HUDEP-2 (cell line): ENCODE data around the gene SHROOM4.

Experiments used
- DNase-seq, 76 experiments: peaks; one replicate each; lab custom pipeline; 2025; ENCODE audit not compliant: unreplicated experiment in 76 of 76; lab: John Stamatoyannopoulos, UW

The SHROOM4 gene

DNA sequence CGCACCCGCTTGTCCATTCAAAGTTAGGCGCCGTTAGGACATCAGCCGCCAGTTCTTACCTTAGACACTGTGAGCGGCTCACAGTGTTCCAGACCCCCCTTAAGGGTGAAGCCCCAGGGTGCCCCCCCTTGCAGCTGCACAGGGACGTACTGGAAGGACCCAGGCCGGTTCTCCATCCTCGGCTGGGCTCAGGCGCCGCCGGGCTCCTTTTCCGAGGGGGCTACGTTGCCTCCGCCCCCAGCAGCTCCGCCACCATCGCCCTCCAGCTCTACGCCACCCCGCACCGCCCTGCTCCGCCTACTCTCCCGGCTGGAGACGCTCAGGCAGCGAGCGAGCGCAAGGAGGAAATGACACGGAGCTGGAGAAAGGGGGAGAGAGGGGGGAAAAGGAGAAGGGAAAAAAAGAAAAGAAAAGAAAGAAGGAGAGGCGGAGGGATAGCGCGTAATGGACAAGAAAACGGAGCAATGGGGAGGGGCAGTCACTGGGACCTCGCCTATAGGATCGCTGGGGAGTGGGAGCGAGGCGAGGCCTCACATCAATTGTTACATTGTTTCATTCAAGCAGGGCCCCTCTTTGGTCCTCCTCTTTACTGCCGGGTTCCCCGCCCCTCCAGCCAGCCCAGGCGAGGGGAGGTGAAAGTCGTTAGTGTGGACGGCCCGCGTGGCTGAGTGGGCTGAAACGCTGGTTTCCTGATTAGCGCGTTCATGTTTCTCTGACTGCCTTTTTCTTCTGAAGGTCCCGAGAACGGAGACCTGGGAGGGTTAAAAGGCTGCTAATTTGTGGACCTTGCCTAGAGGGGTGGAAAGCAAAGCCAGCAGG, at the start of gene SHROOM4:
Gene SHROOM4 (minus strand): TSS at position 352 of the 819 bp plus-strand sequence. CDS start 176 bp downstream, at position 176.
- DNase-seq: no peak

DNA sequence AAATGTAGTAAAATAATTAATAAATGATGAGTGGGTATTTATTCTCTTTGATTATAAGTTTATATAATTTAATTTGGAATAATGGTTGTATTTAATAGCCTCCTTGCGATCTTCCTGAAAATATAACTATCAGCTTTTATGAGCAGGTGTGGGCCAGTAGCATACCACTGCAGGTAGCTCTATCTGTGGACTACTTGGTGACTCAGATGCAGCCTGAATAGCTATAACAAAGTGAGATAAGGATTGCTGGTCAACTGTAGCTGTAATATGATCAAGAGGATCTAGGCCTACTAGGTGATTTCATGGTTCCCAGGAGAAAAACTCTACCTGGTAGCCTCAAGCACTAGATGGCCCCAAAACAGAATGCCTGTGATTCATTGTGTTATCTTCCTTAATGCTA, 49.5 kb upstream of the SHROOM4 start:
- DNase-seq: no peak

- DNase-seq: no peak
Measured at GRCh38 chrX:50860518-50860917, 46.5 kb upstream of the SHROOM4 start.

- DNase-seq: no peak
Measured at GRCh38 chrX:50858548-50858947, 44.6 kb upstream of the SHROOM4 start.

DNA sequence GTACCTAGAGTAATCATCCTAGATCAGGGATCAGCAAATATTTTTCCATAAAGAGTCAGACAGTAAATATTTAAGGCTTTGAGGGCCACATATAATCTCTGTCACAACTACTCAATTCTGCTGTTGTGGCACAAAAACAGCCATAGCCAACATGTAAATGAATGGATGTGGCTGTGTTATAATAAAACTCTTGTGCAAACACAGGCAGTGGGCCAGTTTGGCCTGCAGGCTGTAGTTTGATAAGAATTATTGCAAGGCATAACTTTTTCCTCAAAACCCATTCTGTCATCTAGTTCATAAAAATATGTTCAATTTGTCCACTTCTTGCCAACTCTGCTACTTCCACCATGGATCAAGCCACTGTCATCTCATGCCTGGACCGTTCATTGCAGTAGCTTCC, 39.4 kb upstream of the SHROOM4 start:
- DNase-seq: no peak

GRCh38 chrX:50852524-50852923, 38.5 kb upstream of the SHROOM4 start:
- DNase-seq: no peak

- no peak for DNase-seq
Measured at GRCh38 chrX:50842221-50842620, 28.2 kb upstream of the SHROOM4 start.

DNA sequence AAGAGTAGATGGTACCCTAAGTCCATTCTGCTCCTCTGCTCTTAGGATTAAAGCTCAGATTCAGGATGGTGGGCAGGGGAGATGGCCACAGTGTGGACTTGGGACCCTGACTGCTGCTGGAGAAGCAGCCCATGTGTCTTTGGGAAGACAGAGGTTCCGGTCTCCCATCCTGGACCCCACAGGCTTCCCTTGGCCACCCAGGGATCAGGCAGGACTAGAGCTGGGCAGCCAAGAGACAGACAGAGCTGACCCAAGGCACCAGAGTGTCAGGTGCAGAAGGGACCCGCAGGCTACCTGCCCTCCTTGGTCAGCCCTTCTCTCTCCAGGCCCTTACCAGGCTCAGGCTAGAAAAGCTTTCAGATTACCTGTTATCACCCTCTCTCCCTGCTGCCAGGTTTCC, 25.7 kb upstream of the SHROOM4 start:
- DNase-seq: no peak

- no peak for DNase-seq
Measured at GRCh38 chrX:50838820-50839600, 25.0 kb upstream of the SHROOM4 start.

DNA sequence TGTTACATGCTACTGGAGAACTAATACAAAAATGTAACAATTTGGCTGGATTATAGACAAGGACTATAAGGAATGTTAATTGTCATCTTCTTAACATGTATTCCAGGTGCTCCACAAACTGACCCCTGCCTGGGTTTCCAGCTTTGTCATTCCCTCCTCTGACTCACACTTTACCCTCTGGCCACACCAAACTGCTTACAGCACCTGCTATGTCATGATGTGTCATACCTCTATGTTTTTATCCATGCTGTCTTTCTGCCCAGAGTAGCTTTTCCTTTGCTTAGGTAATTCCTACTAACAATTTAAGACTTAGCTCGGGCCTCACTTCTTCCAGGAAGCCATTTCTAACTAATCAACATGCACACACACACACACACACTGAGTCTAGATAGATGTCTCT, 14.0 kb upstream of the SHROOM4 start:
- DNase-seq: peak in 1 of 76 experiments; percentile 1

GRCh38 chrX:50825825-50826224, 11.8 kb upstream of the SHROOM4 start:
- DNase-seq: no peak

- no peak for DNase-seq
Measured at GRCh38 chrX:50818986-50819385, 5.0 kb upstream of the SHROOM4 start.

DNA sequence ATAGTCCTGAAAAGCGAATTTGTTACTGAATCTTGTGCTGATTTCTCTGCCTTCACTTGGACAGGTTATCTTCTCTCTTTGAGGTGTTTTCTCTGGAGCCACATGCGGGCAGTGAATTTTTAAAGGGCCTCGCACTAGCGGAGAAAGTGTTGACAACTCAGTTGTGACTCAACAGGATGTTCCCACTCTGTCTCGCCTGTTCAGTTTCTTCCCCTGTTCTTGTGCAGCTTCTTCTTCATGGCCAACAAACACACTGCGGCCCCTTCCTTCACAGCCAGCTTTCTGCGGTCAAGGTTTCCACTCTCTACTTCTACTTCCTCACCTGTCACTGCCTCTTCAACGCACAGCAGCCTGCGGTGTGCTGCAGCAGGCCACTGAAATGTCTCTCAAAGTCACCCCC, 1.1 kb upstream of the SHROOM4 start:
- no peak for DNase-seq

DNA sequence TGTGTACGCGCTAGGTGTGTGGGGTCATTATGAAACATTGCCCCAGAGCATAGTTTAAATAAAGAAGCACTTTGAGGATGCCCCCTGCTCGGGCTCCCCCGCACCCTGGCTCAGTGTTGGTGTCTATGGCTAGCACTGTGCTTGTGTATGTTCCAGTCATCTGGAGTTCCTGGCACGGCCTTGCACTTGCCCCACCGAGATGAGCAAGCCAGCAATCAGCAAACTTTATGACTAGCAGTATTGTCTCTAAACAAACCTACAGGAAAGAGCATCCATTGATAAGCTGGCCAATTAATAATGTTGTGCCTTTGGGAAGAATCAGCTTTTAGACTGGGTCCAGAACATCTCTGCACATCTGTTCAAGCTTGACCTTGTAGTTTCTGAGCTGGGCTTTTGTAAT, 707 bp upstream of the SHROOM4 start:
- DNase-seq: no peak

DNA sequence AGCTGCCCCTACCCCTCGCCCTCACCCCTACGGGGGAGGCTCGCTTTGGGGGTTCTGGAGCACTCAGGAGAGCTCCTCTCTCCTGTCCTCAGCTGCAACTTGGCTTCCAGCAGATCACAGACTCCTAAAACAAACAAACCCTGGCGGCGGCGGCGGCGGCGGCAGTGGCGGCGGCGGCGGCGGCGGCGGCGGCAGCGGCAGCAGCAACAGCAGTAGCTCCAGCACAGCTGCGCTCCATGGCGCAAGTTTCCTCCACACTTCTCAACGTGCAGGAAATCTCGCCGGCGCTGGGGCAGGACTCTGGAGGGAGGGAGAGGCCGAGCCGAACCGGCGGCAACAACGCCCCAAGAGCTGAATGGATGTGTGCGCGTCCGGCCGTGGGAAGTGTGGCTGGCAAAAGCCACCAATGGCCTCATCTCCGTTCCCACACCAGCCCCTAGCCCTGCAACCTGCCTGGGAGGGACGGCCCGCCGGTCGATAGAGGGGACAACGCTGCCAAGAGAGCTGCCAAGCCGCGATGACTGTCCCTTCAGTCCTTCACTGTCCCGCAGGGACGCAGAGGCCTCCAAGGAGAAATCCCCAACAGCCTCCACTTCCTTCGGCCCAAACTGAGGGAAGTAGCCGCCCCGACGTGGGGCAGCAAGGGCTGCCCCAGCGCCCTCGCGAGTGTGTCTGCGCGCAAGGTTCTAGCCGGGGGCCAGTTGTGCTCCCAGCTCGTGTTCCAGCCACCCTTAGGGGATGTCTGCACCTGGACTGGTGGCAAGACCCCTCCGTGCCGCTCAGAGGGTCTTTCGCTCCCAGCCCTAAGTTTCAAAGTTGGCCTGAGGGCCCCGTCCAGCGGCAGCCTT, 775 bp downstream of the SHROOM4 start:
- DNase-seq: no peak

DNA sequence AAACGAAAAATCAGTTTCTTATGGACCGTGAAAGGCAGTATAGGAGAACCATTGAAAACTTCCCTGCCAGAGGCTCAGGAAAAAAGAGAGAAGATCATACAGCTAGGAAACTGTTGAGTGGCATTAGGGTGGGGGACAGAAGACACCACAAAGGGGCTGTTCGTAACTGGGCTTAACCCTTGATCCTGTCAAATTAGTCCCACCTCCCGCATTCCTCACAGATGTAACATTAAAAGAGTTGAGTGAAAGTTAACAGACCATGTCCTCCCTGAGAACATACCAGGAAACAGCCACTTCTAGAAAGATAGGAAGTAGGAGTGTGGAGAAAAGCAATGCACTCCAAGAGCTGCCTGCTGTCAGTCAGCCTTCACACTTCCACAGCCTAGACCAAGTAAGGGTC, 8.7 kb downstream of the SHROOM4 start:
- DNase-seq: no peak

DNA sequence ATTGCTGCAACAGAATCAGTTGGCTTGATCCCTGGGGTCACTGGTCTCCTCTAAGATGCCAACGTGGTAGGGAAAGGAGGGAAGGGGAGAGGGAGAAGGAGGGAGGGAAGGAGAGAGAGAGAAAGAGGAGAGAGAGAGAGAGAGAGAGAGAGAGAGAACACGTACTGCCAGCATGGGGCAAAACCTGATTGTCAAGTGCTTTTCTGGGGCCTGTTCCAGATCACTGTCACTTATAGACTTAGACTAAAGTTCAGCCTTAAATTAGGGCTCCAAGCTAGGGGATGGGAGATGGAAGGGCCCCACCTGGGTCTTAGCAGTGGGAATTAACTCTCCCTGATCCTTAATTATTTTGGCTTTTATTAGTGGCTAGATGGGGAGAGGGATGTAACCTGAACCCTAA, 12.9 kb downstream of the SHROOM4 start:
- DNase-seq: no peak

- DNase-seq: no peak
Measured at GRCh38 chrX:50799531-50799961, 14.4 kb downstream of the SHROOM4 start.

DNA sequence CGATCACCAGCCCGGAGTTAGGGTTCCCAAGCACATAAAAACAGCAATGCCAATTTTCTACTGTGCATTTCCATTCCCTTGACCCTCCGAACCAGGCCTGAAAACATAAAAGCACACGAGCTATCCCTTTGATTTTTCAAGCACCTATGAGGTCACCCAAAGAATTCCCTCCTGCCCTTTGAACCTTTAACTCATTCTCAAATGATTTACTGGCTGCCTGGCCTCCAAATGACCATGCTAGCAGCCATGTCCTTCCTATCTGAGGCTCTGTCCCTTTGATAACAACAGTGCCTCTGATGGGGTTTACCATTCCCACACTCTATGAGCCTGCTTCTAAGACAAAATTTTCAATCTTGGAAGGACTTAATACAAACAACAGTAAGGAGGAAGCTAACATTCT, 15.2 kb downstream of the SHROOM4 start:
- no peak for DNase-seq

DNA sequence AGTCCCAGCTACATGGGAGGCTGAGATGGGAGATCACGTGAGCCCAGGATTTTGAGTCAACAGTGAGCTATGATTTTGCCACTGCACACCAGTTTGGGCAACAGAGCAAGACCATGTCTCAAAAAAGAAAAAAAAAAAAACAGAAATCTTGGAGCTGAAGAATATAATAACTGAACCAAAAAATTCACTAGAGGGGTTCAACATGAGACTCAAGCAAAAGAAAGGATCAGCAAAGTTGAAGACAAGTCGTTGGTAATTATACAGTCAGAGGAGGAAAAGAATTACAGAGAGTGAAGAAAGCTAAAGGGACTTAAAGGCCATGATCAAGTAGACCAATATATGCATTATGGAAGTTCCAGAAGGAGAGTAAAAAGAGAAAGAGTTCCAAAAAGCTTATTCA, 26.9 kb downstream of the SHROOM4 start:
- DNase-seq: no peak

- DNase-seq: no peak
Measured at GRCh38 chrX:50780144-50780543, 33.9 kb downstream of the SHROOM4 start.
